ES-I3 (cell line): Measurements from ENCODE around the gene SMARCB1.

ENCODE experiments used
- H3K36me3 ChIP-seq: 2 replicates; pipeline ENCODE4 v1.6.1; 2013; ENCODE audit warnings: mild to moderate bottlenecking, low read length, control low read depth, moderate library complexity; ENCODE audit not compliant: insufficient read depth
- H3K4me1 ChIP-seq: 2 replicates; pipeline ENCODE4 v1.6.1; 2013; ENCODE audit warnings: mild to moderate bottlenecking, control low read depth, low read length; ENCODE audit not compliant: insufficient read depth
- H3K9ac ChIP-seq: 2 replicates; pipeline ENCODE4 v1.6.1; 2013; ENCODE audit warnings: low read depth, mild to moderate bottlenecking, low read length, moderate library complexity
- H3K9me3 ChIP-seq: 2 replicates; pipeline ENCODE4 v1.6.1; 2013; ENCODE audit warnings: mild to moderate bottlenecking, low read length, moderate library complexity; ENCODE audit not compliant: control insufficient read depth, insufficient read depth

The SMARCB1 gene

DNA sequence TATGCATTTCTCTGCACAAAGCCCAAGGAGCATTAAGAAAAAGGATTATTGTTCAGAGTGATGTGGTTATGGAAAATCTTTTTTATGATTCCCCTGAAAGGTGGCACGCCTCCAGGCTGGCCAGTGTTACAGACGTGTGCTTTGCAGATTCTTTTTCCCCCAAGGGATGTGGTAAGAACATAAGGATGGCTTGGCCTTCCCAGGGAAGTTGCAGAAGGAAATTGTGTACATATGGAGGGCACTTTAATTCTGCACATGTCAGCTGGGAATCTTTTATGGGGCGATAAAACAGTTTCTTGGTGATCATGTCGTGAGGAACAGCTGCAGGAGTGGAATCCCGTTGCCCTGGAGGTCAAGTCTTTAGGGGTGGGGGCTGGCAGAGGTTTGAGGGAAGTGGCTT is 9.7 kb downstream of the SMARCB1 start:
- Histone ChIP-seq H3K9me3 (no peaks in the 10 kb centered on the region), H3K4me1 (no peaks in the 10 kb centered on the region), H3K9ac (no peak overlapping the region), H3K36me3 (peaks cover 17% of the 10 kb centered on the region; the same call in 1 of the 2 replicates)

DNA sequence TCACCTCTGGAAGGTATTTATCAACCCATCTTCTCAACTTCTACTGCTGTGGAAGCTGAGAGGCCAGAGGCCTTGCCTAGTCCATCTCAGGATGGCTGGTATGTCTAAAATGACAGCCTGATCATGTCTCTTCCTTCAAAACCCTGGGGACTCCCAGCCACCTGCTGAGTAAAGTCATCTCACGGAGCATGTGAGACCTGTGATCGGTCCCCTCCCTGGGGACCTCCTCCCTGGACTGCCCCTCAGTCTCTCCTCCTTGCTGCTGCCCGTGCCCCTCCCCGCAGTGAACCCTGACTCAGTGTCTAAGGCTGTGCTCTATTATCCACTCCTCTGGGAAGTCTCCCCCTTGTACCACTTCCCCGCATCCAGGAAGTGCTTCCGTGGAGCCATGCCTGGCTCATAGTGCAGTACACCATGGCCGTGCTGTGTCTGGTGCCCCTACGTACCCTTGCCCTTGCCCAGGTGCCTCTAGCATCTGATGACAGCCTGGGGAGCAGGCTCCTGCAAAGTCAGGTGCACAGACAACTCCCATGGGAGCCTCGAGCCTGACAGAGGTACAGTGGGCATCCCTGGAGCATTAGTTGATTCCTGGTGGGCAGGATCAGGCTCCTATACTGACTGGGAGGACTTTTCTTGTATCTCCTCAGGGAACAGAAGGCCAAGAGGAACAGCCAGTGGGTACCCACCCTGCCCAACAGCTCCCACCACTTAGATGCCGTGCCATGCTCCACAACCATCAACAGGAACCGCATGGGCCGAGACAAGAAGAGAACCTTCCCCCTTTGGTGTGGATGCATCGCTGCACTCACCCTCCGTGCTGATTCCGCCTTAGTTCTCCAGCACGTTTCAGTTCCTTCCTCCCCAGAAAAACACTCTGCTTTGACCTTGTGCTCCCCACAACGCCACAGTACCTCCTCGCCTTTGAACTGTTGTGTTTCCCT is 13.8 kb downstream of the SMARCB1 start:
- Histone ChIP-seq H3K4me1 (no peaks in the 10 kb centered on the region), H3K36me3 (peaks cover 25% of the 10 kb centered on the region), H3K9me3 (no peaks in the 10 kb centered on the region), H3K9ac (no peak overlapping the region)

DNA sequence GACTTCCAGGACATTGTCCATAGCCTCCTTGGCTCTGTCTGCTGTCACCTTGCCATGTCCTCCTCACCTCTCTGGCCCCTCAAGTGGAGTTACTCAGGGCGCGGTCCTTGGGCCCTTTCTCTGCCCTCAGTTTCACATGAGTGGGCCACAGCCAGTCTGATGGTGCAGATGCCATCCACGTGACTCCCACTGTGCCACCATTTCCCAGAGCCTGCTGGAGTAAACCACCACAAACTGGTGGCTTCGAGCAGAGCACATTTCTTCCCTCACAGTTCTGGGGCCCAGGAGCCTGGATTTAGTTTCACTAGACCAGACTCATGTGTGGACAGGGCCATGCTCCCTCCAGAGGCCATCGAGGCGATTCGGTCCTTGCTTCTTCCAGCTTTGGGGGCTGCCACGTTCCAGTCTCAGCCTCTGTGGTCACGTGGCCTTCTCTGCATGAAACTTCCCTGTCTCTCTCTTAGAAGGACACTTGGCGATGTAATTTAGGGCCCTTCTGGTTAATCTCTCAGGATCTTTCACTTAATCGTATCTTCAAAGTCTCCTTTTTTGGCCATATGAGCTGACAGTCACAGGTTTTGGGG is 14.6 kb downstream of the SMARCB1 start:
- Histone ChIP-seq H3K36me3 (peaks cover 28% of the 10 kb centered on the region), H3K4me1 (no peaks in the 10 kb centered on the region), H3K9me3 (no peaks in the 10 kb centered on the region), H3K9ac (no peak overlapping the region)

DNA sequence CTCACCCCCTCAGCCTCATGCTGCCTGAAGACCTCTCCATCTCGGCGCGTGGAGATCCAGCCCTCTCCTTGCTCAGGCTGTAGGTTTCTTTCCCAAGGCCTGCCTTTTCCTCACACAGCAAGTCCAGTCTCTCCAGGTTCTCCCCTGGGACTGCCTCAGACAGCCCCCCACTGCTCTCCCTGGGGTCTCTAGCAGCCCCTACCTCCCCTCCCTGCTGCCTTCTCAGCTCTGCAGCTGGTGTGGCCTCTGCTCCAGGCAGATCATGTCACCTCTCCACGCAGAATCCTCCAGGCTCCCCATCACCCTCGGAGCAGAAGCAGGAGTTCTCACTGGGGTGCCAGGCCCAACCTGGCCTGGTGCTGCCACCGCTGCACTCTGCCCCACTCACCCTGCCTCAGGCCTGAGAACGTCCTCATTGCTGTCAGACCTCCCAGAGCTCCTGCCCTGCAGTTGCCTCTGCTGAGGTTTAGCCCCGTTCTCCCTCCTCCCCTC is 15.2 kb downstream of the SMARCB1 start:
- Histone ChIP-seq H3K9me3 (no peaks in the 10 kb centered on the region), H3K4me1 (no peaks in the 10 kb centered on the region), H3K36me3 (peaks cover 28% of the 10 kb centered on the region), H3K9ac (no peak overlapping the region)

DNA sequence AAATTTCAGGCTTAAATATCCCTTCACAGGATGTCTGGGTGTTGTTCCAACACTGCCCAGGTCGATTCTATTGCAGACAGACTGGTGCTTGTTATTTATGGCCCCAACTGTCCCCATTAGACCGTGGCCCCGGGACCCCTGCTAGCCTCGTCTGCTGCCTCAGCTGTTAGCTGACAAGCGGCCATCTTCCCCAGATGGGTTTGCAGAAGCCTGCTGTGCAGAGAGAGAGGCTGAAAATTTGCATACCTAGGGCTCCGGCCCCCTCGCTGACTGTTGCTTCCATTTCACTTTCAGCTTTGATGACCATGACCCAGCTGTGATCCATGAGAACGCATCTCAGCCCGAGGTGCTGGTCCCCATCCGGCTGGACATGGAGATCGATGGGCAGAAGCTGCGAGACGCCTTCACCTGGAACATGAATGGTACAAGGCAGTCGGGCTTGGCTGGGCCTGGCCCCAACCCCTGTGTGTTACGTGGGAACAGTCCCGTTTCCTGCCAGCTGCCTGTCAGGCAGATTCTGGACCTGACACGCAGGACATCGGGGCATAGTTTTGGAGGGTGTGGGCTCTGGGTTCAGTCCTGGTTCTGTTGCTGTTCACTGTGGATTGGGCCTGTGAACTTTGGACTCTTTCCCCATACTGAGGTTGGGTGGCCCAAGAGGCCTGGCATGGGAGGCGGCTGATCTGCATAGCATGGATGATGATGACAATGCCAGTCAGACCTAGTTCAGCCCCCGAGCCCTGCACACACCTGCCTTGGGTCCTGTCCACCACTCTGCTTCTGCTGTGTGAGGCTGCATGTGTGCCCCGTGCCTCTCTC is 16.4 kb downstream of the SMARCB1 start:
- Histone ChIP-seq H3K36me3 (peaks cover 32% of the 10 kb centered on the region), H3K9ac (no peak overlapping the region), H3K9me3 (no peaks in the 10 kb centered on the region), H3K4me1 (no peaks in the 10 kb centered on the region)

DNA sequence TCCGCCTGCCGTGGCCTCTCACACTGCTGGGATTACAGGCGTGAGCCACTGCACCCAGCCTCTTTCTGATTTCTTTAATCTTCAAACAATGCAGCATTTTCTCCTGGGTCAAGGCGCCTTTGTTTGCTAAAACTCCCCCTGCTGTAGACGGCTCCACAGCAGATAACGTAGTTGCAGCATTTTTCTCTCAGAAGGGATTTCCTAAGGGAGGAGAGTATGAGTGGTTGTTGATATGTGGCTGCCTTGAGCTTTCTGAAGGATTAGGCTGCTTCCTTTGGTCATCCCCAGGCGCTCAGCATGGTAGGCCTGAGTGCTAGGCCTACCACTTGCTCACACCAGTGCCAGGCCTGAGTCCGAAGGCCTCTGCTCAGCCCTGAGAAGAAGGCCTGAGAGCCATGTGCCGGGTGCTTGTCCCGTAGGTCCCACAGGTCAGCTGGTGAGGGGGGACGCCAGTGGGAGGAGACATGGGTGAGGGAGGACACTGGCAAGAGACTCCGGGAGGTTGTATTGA is 18.1 kb downstream of the SMARCB1 start:
- H3K9ac ChIP-seq = no peak overlapping the region
- no peaks in the 10 kb centered on the region for H3K9me3 ChIP-seq
- H3K4me1 ChIP-seq = no peaks in the 10 kb centered on the region
- H3K36me3 ChIP-seq = peaks cover 32% of the 10 kb centered on the region

DNA sequence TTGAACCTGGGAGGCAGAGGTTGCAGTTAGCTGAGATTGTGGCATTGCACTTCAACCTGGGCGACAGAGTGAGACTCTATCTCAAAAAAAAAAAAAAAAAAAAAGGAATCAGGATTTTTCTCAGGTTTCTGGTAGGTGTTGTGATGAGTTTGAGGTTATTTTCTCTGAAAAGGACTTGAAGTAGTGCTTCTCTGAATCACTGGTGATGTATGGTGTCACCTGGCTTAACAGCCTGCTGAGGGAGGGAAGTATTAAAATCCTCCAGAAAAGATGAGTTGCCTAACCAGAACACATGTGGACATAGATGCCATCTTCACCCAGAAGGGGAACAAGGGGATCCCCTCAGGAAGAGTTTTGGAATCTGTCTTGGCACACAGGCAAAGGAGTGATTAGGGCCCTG is 20.1 kb downstream of the SMARCB1 start:
- Histone ChIP-seq H3K9ac (no peak overlapping the region), H3K36me3 (peaks cover 23% of the 10 kb centered on the region), H3K9me3 (no peaks in the 10 kb centered on the region), H3K4me1 (no peaks in the 10 kb centered on the region)

DNA sequence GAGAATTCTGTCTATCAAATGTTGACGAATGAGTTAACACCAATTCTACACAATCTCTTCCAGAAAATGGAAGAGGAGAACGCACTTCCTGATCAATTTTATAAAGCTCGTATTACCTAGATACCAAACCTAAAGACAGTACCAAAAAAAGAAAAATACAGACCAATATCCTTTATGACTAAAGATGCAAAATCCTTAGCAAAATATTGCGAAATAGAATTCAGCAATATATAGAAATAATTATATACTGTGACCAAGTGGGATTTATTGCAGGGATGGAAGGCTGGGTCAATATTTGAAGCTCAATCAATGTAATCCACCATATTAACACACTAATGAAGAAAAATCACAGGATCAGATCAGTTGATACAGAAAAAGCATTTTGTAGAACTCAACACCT is 25.6 kb downstream of the SMARCB1 start:
- no peaks in the 10 kb centered on the region for H3K9me3 ChIP-seq
- no peaks in the 10 kb centered on the region for H3K4me1 ChIP-seq
- no peak overlapping the region for H3K9ac ChIP-seq
- H3K36me3 ChIP-seq = peaks cover 8% of the 10 kb centered on the region

DNA sequence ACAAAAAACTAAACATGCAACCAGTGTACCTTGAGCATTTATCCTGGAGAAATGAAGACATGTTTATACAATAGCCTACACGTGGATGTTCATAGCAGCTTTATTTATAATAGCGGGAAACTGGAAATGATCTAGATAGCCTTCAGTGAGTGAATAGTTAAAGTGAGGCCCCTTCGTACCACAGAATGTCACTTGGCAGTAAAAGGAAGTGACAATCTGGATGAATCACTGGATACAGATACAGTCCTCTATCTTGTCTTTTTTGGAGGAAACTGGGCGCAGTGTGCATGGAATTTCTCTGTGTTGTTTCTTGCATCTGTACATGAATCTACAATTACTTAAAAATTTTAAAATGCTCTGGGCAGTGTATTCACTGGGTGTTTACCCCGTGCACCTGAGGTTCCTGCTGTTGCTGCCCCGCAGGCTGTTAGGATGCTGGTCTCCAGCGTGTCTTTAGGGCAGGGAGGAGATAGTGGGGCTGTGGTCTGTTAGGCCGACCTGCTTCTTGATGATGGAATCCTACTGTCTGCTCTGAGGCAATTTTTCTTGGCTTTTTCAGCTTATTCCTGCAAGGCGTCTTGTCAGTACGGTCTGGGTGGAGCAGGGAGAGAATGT is 28.9 kb downstream of the SMARCB1 start:
- Histone ChIP-seq H3K4me1 (no peaks in the 10 kb centered on the region), H3K36me3 (peaks cover 14% of the 10 kb centered on the region), H3K9ac (no peak overlapping the region), H3K9me3 (no peaks in the 10 kb centered on the region)

DNA sequence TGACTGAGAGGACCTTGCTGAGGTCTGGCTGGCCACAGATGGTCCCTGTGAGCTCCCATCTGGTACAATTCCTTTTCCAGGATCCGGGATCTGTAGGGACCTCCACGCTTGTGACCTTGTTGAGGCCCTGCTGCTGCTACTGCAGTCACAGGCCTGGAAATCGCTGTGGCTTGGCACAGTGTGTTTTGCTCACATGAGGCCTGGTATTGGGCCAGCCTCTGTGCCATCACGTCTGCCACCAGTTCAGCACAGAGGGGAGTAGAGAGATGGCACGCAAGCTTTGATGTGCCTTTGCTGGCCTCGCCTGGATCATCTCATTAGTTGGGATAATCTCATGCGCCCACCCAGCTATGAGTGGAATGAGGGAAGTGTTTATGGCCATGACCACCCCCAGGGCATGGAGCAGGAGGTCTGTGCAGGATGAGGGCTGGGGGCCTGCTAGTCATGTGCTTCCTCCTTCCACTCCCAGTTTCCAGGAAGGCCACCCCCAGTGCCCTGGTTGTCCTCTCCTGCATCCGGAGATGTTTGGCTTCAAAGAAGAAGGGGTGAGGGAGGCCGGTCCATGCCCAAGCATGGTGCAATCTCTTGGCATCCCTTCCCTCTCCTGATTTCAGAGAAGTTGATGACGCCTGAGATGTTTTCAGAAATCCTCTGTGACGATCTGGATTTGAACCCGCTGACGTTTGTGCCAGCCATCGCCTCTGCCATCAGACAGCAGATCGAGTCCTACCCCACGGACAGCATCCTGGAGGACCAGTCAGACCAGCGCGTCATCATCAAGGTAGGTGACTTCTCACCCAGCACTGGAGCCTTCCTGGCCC is 29.6 kb downstream of the SMARCB1 start:
- H3K36me3 ChIP-seq = peaks cover 19% of the 10 kb centered on the region
- H3K9ac ChIP-seq = no peak overlapping the region
- no peaks in the 10 kb centered on the region for H3K4me1 ChIP-seq
- H3K9me3 ChIP-seq = no peaks in the 10 kb centered on the region

DNA sequence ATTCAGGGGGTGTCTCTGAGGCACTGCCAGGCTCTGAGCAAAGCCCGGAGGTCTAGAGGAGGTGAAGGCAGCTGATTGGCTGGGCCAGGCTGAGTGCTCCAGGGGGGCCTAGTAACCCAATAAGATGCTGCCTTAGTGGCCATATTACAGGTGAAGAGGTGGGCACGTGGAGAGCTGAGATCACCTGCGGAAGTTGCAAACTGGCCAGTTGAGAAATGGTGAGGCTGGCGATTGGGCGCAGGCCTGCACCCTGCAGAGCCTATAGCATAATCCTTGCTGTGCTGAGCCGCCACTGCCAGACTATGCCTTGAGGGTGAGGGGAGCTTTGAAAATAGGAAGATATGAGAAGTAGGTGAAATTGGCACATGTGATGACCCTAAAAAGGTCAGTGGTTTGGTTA is 30.4 kb downstream of the SMARCB1 start:
- H3K9me3 ChIP-seq = no peaks in the 10 kb centered on the region
- H3K9ac ChIP-seq = no peak overlapping the region
- no peaks in the 10 kb centered on the region for H3K4me1 ChIP-seq
- H3K36me3 ChIP-seq = peaks cover 20% of the 10 kb centered on the region

DNA sequence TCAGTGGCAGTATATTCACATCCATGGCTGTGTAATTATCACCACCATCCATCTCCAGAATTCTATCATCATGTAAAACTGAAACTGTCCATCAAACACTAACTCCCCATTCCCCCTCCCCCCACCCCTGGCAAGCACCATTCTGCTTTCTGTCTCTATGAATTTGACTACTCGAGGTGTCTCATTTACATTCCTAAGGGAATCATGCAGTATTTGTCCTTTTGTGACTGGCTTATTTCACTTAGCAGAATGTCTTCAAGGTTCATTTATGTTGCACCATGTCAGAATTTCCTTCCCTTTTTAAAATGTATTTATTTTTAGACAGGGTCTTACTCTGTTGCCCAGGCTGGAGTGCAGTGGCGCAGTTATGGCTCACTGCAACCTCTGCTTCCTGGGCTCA is 31.8 kb downstream of the SMARCB1 start:
- H3K9me3 ChIP-seq = no peaks in the 10 kb centered on the region
- H3K4me1 ChIP-seq = no peaks in the 10 kb centered on the region
- H3K36me3 ChIP-seq = peaks cover 20% of the 10 kb centered on the region
- no peak overlapping the region for H3K9ac ChIP-seq

DNA sequence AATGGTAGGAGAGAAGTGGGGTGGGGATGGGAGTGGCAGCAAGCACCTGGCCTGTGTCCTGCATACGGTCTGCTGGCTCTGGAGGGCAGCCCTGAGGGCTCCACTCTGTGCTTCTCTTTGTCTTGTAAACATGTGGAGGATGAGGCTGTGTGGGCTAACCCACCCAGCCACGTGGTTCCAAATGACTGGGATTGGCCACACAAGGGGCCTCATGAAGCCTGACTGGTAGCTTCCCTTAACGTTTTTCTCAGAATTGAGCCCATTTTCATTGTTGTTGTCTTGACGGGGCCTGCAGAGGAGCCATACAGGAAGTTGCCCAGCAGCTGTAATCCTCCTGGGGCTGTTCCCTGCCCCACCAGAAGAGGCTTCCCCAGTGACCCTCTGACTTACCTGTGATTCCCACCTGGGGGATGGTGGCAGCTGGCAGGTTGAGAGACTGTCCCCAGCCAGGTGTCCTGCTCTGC is 34.0 kb downstream of the SMARCB1 start:
- Histone ChIP-seq H3K36me3 (peaks cover 35% of the 10 kb centered on the region), H3K9ac (no peak overlapping the region), H3K4me1 (no peaks in the 10 kb centered on the region), H3K9me3 (no peaks in the 10 kb centered on the region)
